GM11168 (cell line): ENCODE data around the gene ADORA2B.

Experiments used
- in situ Hi-C: fragments of 300-500 bp; cut with MboI; formaldehyde crosslinking; loops from one replicate; pipeline ENCODE4 v1.12.0; 2022; ENCODE audit warnings: low sequenced_read_pairs; ENCODE audit not compliant: unreplicated experiment

The ADORA2B gene

DNA sequence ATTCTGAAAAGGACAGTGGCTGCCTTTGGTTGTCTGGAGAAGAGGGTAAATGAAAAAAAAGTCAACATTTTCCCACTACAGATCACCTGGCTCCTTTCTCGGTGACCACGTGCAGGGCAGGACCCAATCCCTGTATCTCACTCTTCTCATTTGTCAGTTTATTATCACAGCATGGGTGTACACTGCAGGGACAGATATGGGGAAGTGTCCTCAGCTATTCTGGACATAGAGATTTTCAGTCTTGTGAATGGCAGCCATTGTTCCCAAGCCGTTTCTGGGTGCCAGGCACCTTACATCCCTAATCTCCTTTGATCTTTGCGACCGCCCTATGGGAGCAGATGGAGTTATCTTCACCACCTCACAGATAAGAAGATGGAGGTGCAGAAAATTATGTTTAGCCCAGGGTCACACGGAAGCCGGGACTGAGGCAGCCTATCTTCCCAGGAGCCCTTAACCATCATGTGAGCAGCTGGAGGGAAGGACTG, 7.2 kb downstream of the ADORA2B start:
- in situ Hi-C loops: no loop called here

GRCh38 chr17:15952916-15953790, 8.2 kb downstream of the ADORA2B start:
- in situ Hi-C loops: no loop called here

DNA sequence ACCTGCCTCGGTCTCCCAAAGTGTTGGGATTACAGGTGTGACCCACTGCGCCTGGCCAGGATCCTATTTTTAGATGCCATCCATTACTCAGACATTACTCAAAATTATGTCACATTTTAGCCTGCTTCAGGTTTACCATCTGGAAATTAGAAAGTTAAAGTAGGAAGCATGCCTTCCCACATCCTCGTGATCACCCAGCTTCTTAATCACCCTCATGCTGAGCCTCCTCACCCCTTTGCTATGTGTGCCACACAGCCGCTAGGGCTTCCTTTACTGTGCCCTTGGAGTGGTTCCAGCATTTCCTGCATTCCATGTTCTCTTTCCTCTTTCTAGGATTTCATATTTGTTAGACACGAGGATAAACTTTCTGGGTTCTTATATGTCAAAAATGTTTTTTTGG, 9.3 kb downstream of the ADORA2B start:
- in situ Hi-C loops: no loop called here

- in situ Hi-C loops: no loop called here
Measured at GRCh38 chr17:15955793-15956541, 11.0 kb downstream of the ADORA2B start.

- in situ Hi-C loops: no loop called here
Measured at GRCh38 chr17:15957206-15957605, 12.3 kb downstream of the ADORA2B start.

GRCh38 chr17:15957608-15958307, 12.8 kb downstream of the ADORA2B start:
- in situ Hi-C loops: no loop called here

DNA sequence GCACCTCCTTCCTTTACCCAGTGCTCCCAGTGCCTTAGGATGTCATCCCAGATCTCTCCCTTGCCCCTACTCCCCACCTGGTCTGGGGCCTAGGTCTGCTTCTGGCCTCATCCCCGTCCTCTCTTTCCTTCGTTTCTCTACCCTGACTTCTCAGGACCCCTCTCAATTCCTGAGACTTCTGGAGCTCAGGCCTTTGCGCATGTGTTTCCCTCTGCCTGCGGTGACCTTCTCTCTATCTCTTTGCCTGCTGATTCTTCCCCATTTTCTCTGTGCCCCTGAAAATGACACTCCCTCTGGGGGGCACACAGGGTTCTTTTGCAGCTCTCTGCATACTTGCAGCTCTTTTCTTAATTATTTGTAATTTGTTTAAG, 13.5 kb downstream of the ADORA2B start:
- in situ Hi-C loops: no loop called here

DNA sequence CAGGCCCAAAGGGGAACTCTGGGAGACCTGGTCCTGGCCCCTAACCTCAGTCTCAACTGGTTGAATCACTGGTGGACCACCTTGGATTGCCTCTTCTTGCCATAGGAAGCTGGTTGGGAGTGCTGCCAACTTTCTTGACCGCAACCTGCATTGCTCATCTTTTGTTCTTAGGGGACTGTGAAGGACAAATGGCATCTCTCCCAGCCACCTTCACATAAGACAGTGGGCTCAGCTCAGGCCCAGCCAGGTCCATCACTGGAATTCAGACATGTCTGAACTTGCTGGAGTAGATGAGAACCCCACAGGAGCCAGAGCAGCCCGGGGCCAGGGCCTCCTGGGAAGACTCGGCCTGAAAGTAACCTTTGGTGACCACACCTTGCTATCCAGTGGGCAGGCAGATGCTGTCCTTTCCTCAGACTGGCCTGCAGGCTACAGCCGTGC, 18.8 kb downstream of the ADORA2B start:
- in situ Hi-C loops: no loop called here

GRCh38 chr17:15965528-15965927, 20.6 kb downstream of the ADORA2B start:
- in situ Hi-C loops: no loop called here

GRCh38 chr17:15966183-15966878, 21.4 kb downstream of the ADORA2B start:
- in situ Hi-C loops: no loop called here

- in situ Hi-C loops: no loop called here
Measured at GRCh38 chr17:15966879-15967248, 21.9 kb downstream of the ADORA2B start.

- in situ Hi-C loops: no loop called here
Measured at GRCh38 chr17:15967706-15968399, 22.9 kb downstream of the ADORA2B start.

DNA sequence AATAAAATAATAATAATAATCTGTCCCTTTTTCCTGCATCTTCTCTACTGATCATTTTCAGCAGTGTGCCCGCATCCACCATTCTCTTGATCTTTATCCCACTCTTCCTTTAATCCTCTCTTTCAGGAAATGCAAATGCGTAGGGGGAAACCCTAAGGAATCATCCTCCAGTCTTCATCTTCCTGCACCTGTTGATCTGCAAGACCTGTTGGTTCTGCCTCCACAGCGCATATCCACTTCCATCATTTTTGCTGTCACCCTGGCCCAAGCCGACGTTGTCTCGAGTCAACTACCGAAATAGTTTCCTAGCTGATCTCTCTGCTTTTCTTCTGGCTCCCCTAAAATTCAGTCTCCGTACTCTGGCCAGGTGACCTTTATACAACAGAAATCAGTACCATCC, 24.5 kb downstream of the ADORA2B start:
- in situ Hi-C loops: no loop called here

- in situ Hi-C loops: no loop called here
Measured at GRCh38 chr17:15970500-15970899, 25.6 kb downstream of the ADORA2B start.

DNA sequence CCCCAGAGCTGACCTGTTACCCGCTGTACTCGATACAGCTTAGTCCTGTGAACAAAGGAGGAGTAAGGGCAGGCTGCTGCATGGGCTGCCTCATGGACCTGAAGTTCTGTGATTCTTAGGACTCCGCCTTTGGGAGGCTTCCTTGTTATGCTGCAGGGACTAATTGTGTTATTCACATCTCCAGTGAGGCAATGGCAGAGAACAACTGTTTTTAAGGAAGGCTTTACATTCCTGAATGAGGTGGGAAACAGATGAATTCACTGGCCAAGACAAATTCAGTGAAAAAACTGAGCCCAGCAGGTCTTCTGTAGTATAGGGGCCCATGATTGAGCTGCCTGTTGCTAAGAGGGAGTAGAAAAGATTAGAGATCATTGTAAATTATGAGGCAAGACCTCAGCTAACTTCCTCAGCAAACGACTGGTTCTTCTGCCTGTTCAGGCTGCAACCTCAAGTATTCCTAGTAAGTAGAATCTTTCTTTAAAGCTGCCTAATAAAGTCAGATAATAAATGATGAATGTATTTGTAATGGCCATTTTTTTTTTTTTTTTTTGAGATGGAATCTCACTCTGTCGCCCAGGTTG, 26.3 kb downstream of the ADORA2B start:
- in situ Hi-C loops: no loop called here

DNA sequence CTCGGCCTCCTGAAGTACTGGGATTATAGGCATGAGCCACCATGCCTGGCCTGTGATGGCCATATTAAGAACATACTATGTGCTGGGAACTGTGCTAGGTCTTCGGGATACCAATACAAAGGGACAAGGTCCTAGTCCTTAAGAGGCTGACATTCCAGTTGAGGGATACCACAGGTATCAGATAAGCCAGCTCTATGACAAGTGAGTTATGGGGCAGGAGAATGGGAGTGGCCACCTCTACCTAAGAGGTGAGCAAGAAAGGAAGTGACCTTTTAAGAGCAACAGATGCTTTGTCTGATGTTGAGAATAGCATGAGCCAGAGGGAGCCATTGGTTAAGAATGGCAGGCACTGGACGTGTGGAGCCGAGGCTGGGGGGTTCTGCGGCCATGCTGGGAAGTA, 27.0 kb downstream of the ADORA2B start:
- in situ Hi-C loops: no loop called here

- in situ Hi-C loops: no loop called here
Measured at GRCh38 chr17:15972497-15972951, 27.6 kb downstream of the ADORA2B start.

DNA sequence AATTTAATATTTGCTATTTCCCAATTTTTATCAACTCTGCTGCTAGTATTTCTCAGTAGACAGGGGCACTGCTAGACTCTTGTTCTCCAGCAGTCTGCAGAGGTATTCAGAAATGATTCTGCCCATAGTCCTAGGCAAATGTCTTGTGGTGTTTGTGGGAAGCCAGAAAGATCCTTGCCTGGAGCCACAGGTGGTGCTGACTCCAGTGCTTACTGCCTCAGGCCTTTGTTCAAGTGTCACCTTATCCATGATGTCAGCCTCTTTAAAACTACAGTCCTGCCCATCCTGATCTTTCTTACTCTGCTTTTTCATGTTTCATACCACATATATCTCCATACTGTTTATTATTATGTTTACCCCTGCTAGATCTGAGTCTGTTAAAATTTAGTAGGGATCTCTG, 28.1 kb downstream of the ADORA2B start:
- in situ Hi-C loops: no loop called here

DNA sequence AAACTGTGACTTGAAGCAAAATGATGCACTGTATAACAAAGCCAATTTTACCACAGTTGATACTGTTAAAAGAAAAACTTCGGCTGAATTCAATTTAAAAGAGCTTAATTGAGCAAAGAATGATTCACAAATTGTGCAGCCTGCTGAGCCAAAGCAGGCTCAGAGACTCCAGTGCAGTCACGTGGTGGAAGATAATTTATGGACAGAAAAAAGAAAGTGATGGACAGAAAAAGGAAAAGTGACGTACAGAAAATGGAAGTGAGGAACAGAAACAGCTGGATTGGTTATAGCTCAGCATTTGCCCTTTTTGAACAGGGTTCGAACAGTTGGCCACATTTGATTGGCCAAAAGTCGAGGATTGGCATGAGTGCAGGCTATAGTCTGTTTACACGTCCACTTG, 28.9 kb downstream of the ADORA2B start:
- in situ Hi-C loops: no loop called here
